Mesendoderm (in vitro differentiated cells): ENCODE data around the gene PLAAT2.

Experiments used
- DNase-seq: peaks from one replicate; pipeline ENCODE4 v3.0.0; 2013
- H2AK5ac ChIP-seq: 2 replicates; pipeline ENCODE4 v1.6.1; 2013; ENCODE audit warnings: low read length, inconsistent platforms
- H2BK120ac ChIP-seq: 2 replicates; pipeline ENCODE4 v1.6.1; 2013; ENCODE audit warnings: low read depth, mild to moderate bottlenecking, low read length, moderate library complexity, mixed read lengths
- H2BK15ac ChIP-seq: replicated peaks from 2 replicates; pipeline ENCODE4 v1.6.1; 2013; ENCODE audit warnings: low read depth, mild to moderate bottlenecking, moderate library complexity
- H2BK5ac ChIP-seq: 2 replicates; pipeline ENCODE4 v1.6.1; 2013; ENCODE audit warnings: low read length, inconsistent platforms
- H3K18ac ChIP-seq: 2 replicates; pipeline ENCODE4 v1.6.1; 2013; ENCODE audit warnings: mild to moderate bottlenecking, low read length, mixed read lengths
- H3K23ac ChIP-seq: one replicate; pipeline ENCODE4 v1.6.1; 2013; ENCODE audit warnings: low read length
- H3K27ac ChIP-seq: 2 replicates; pipeline ENCODE4 v1.5.1; 2013; ENCODE audit warnings: low read depth, mild to moderate bottlenecking, inconsistent platforms, low read length, moderate library complexity
- H3K27me3 ChIP-seq: 2 replicates; pipeline ENCODE4 v1.6.1; 2013; ENCODE audit warnings: low read length, control low read depth, mild to moderate bottlenecking, inconsistent platforms; ENCODE audit not compliant: insufficient read depth, poor library complexity
- H3K36me3 ChIP-seq: 2 replicates; pipeline ENCODE4 v1.6.1; 2013; ENCODE audit warnings: low read length, inconsistent platforms; ENCODE audit not compliant: control insufficient read depth, insufficient read depth
- H3K4ac ChIP-seq: one replicate; pipeline ENCODE4 v1.6.1; 2013; ENCODE audit warnings: low read depth, mild to moderate bottlenecking, low read length, moderate library complexity
- H3K4me1 ChIP-seq: 2 replicates; pipeline ENCODE4 v1.6.1; 2013; ENCODE audit warnings: low read depth, low read length, inconsistent platforms; ENCODE audit not compliant: control insufficient read depth
- H3K4me2 ChIP-seq: 2 replicates; pipeline ENCODE4 v1.6.1; 2013; ENCODE audit warnings: low read length
- H3K4me3 ChIP-seq: 2 replicates; pipeline ENCODE4 v1.5.1; 2013; ENCODE audit warnings: mild to moderate bottlenecking, low read length
- H3K56ac ChIP-seq: one replicate; pipeline ENCODE4 v1.6.1; 2013; ENCODE audit warnings: low read length
- H3K79me1 ChIP-seq: 2 replicates; pipeline ENCODE4 v1.6.1; 2013; ENCODE audit warnings: low read length, inconsistent platforms
- H3K79me2 ChIP-seq: 2 replicates; pipeline ENCODE4 v1.6.1; 2013; ENCODE audit warnings: mild to moderate bottlenecking, low read length; ENCODE audit not compliant: control insufficient read depth, insufficient read depth
- H3K9ac ChIP-seq: 2 replicates; pipeline ENCODE4 v1.6.1; 2013; ENCODE audit warnings: low read length, inconsistent platforms
- H4K5ac ChIP-seq: one replicate; pipeline ENCODE4 v1.6.1; 2013; ENCODE audit warnings: low read length
- H4K8ac ChIP-seq: one replicate; pipeline ENCODE4 v1.6.1; 2013; ENCODE audit warnings: low read depth, mild to moderate bottlenecking, control low read depth, low read length, moderate library complexity
- WGBS: extraction: QIAGEN DNeasy Blood & Tissue Kit; methylation state at CpG from one replicate; pipeline ENCODE4 v1.1.7; 2013; ENCODE audit warnings: low lambda C conversion rate, missing lambda C conversion rate; ENCODE audit not compliant: insufficient coverage; ENCODE audit errors: extremely low coverage; 5-methylcytosine and 5-hydroxymethylcytosine counted together

Gene PLAAT2

GRCh38 chr11:63573881-63574855 is 11.0 kb upstream of the PLAAT2 start:
- no peaks in the 10 kb centered on the region for H3K79me2 ChIP-seq
- no peak overlapping the region for H2BK15ac ChIP-seq
- no peak overlapping the region for H3K4ac ChIP-seq
- H4K5ac ChIP-seq = no peak overlapping the region
- no peak overlapping the region for H2AK5ac ChIP-seq
- no peak overlapping the region for H3K4me2 ChIP-seq
- no peak overlapping the region for H3K27ac ChIP-seq
- WGBS = no CpG with 5 or more reads among the region's 15 CpGs
- H3K56ac ChIP-seq = no peak overlapping the region
- H3K4me1 ChIP-seq = no peaks in the 10 kb centered on the region
- H2BK5ac ChIP-seq = no peak overlapping the region
- no peak overlapping the region for H4K8ac ChIP-seq
- no peak overlapping the region for H3K23ac ChIP-seq
- H2BK120ac ChIP-seq = no peak overlapping the region
- H3K4me3 ChIP-seq = no peak overlapping the region
- no peaks in the 10 kb centered on the region for H3K36me3 ChIP-seq
- DNase-seq = peak; percentile 16
- H3K18ac ChIP-seq = no peak overlapping the region
- no peaks in the 10 kb centered on the region for H3K79me1 ChIP-seq
- no peaks in the 10 kb centered on the region for H3K27me3 ChIP-seq
- no peak overlapping the region for H3K9ac ChIP-seq

DNA sequence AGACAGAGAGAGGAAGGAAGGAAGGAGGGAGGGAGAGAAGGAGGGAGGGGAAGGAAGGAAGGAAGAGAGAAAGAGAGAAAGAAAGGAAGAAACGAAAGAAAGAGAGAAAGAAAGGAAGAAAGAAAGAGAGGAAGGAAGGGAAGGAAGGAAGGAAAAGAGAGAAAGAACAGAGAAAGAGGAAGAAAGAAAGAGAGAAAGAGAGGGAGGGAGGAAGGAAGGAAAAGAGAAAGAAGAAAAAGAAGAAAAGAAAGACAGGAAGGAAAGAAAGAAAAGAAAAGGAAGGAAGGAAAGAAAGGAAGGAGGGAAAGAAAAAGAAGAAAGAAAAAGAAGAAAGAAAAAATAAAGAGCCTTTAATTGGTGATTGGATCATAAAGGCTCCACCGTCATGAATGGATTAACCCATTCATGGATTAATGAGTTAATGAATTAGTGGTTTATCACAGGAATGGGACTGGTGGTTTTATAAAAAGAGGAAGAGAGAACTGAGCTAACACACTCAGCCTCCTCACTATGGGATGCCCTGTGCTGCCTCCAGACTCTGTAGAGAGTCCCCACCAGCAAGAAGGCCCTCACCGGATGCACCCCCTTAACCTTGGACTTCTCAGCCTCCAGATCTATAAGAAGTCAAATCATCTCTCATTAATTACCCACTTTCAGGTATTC is 9.0 kb upstream of the PLAAT2 start:
- no peak for DNase-seq
- no peak overlapping the region for H4K8ac ChIP-seq
- no peak overlapping the region for H3K56ac ChIP-seq
- WGBS = no CpG with 5 or more reads among the region's 3 CpGs
- H3K79me1 ChIP-seq = no peaks in the 10 kb centered on the region
- H4K5ac ChIP-seq = no peak overlapping the region
- no peak overlapping the region for H3K27ac ChIP-seq
- no peak overlapping the region for H2BK5ac ChIP-seq
- H3K9ac ChIP-seq = no peak overlapping the region
- no peak overlapping the region for H3K4ac ChIP-seq
- H3K18ac ChIP-seq = no peak overlapping the region
- H3K4me2 ChIP-seq = no peak overlapping the region
- no peaks in the 10 kb centered on the region for H3K4me1 ChIP-seq
- no peak overlapping the region for H3K4me3 ChIP-seq
- no peaks in the 10 kb centered on the region for H3K36me3 ChIP-seq
- H3K23ac ChIP-seq = no peak overlapping the region
- no peaks in the 10 kb centered on the region for H3K79me2 ChIP-seq
- H2AK5ac ChIP-seq = no peak overlapping the region
- no peak overlapping the region for H2BK120ac ChIP-seq
- no peaks in the 10 kb centered on the region for H3K27me3 ChIP-seq
- no peak overlapping the region for H2BK15ac ChIP-seq

DNA sequence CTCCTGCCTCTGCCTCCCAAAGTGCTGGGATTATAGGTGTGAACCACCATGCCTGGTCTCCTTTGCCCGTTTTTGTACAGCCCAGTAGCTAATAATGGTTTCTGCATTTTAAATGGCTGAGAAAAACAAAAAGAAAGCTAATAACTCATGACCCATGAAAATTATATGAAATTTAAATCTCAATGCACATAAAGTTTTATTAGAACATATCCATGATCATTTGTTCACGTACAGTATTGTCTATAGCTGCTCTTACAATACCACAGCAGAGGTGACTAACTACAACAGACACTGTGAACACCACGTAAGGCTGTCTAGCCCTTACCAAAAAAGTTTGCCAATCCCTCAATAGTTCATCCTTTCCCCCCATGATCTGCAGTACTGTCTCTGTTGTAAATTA is 6.4 kb upstream of the PLAAT2 start:
- Histone ChIP-seq H3K23ac (no peak overlapping the region), H4K8ac (no peak overlapping the region), H3K18ac (no peak overlapping the region), H3K56ac (no peak overlapping the region), H3K4me1 (no peaks in the 10 kb centered on the region), H3K79me2 (no peaks in the 10 kb centered on the region), H2BK15ac (no peak overlapping the region), H3K27me3 (no peaks in the 10 kb centered on the region), H2BK5ac (no peak overlapping the region), H3K79me1 (no peaks in the 10 kb centered on the region), H3K4me2 (no peak overlapping the region), H3K4ac (no peak overlapping the region), H4K5ac (no peak overlapping the region), H3K27ac (no peak overlapping the region), H2BK120ac (no peak overlapping the region), H3K4me3 (no peak overlapping the region), H3K36me3 (no peaks in the 10 kb centered on the region), H3K9ac (no peak overlapping the region), H2AK5ac (no peak overlapping the region)
- no CpG with 5 or more reads among the region's 3 CpGs for WGBS
- DNase-seq = no peak

- Histone ChIP-seq H3K36me3 (no peaks in the 10 kb centered on the region), H2AK5ac (no peak overlapping the region), H3K4me2 (no peak overlapping the region)
Observed at GRCh38 chr11:63567044-63567840, 4.1 kb upstream of the PLAAT2 start.

GRCh38 chr11:63564784-63565350 is 1.7 kb upstream of the PLAAT2 start:
- H3K18ac ChIP-seq = no peak overlapping the region
- H4K8ac ChIP-seq = no peak overlapping the region
- no peak overlapping the region for H3K27ac ChIP-seq
- no peak overlapping the region for H2BK120ac ChIP-seq
- H3K79me2 ChIP-seq = no peaks in the 10 kb centered on the region
- H3K79me1 ChIP-seq = no peaks in the 10 kb centered on the region
- H3K23ac ChIP-seq = no peak overlapping the region
- no peaks in the 10 kb centered on the region for H3K4me1 ChIP-seq
- no peak overlapping the region for H2AK5ac ChIP-seq
- H3K27me3 ChIP-seq = no peaks in the 10 kb centered on the region
- H3K9ac ChIP-seq = no peak overlapping the region
- no peak overlapping the region for H3K4me2 ChIP-seq
- H3K36me3 ChIP-seq = no peaks in the 10 kb centered on the region
- no peak for DNase-seq
- no peak overlapping the region for H2BK5ac ChIP-seq
- H4K5ac ChIP-seq = no peak overlapping the region
- no peak overlapping the region for H3K56ac ChIP-seq
- H3K4me3 ChIP-seq = no peak overlapping the region
- H3K4ac ChIP-seq = no peak overlapping the region
- WGBS = no CpG with 5 or more reads among the region's 4 CpGs
- H2BK15ac ChIP-seq = no peak overlapping the region

More at GRCh38 chr11:63567044-63567840, 4.1 kb upstream of the PLAAT2 start:
- Histone ChIP-seq H3K18ac (peak overlapping the region; percentile 34), H2BK15ac (no peak overlapping the region), H3K27me3 (no peaks in the 10 kb centered on the region), H2BK120ac (no peak overlapping the region), H3K79me1 (no peaks in the 10 kb centered on the region), H2BK5ac (peak overlapping the region; percentile 8), H3K9ac (no peak overlapping the region), H3K56ac (peak overlapping the region; percentile 42), H3K79me2 (no peaks in the 10 kb centered on the region), H4K8ac (no peak overlapping the region), H3K4me1 (no peaks in the 10 kb centered on the region), H4K5ac (no peak overlapping the region), H3K4me3 (no peak overlapping the region), H3K27ac (no peak overlapping the region), H3K23ac (no peak overlapping the region), H3K4ac (no peak overlapping the region)
- peak; percentile 89 for DNase-seq
- whole genome bisulfite sequencing = no CpG with 5 or more reads among the region's 5 CpGs
